Measurements from ENCODE around the gene ORC5.

Gene ORC5

GRCh38 chr7:104160375-104160774, 47.4 kb downstream of the ORC5 start:
- peak; percentile 66 for TF ChIP-seq CTCF (conservative IDR thresholded peaks at IDR 0.05)
- no peak for TF ChIP-seq ZFX (IDR thresholded peaks at IDR 0.05)
- H3K27ac ChIP-seq: no peak overlapping the region

GRCh38 chr7:104156842-104157277, 51.0 kb downstream of the ORC5 start:
- TF ChIP-seq ZFX (IDR thresholded peaks at IDR 0.05) (no peak), CTCF (conservative IDR thresholded peaks at IDR 0.05) (peak; percentile 93)
- no peak overlapping the region for H3K27ac ChIP-seq

GRCh38 chr7:104153287-104153686, 54.5 kb downstream of the ORC5 start:
- TF ChIP-seq ZFX (IDR thresholded peaks at IDR 0.05): no peak
- no peak for TF ChIP-seq CTCF (conservative IDR thresholded peaks at IDR 0.05)
- no peak overlapping the region for H3K27ac ChIP-seq

GRCh38 chr7:104152468-104152867, 55.3 kb downstream of the ORC5 start:
- TF ChIP-seq CTCF (conservative IDR thresholded peaks at IDR 0.05) (no peak), ZFX (IDR thresholded peaks at IDR 0.05) (no peak)
- no peak overlapping the region for H3K27ac ChIP-seq

GRCh38 chr7:104150470-104150869, 57.3 kb downstream of the ORC5 start:
- H3K27ac ChIP-seq: no peak overlapping the region
- no peak for TF ChIP-seq ZFX (IDR thresholded peaks at IDR 0.05)
- TF ChIP-seq CTCF (conservative IDR thresholded peaks at IDR 0.05): no peak

- H3K27ac ChIP-seq: no peak overlapping the region
- TF ChIP-seq ZFX (IDR thresholded peaks at IDR 0.05): no peak
- TF ChIP-seq CTCF (conservative IDR thresholded peaks at IDR 0.05): no peak
Measured at GRCh38 chr7:104149822-104150221, 58.0 kb downstream of the ORC5 start.

GRCh38 chr7:104142147-104142546, 65.7 kb downstream of the ORC5 start:
- H3K27ac ChIP-seq: no peak overlapping the region
- TF ChIP-seq ZFX (IDR thresholded peaks at IDR 0.05) (no peak), CTCF (conservative IDR thresholded peaks at IDR 0.05) (no peak)
